HG02798 (cell line): ENCODE results near the gene TMIE.
"Not testable (repeated sequence)": the region's sequence is repeated elsewhere in the genome, so short reads cannot be mapped to it uniquely, and the experiment has no call there.

Experiments
- ATAC-seq: cut with Tn5 transposase; IDR thresholded peaks from one replicate; pipeline ENCODE4 v1.9.1; 2021; ENCODE audit warnings: mild to moderate bottlenecking; ENCODE audit not compliant: unreplicated experiment, poor library complexity

Gene TMIE

DNA sequence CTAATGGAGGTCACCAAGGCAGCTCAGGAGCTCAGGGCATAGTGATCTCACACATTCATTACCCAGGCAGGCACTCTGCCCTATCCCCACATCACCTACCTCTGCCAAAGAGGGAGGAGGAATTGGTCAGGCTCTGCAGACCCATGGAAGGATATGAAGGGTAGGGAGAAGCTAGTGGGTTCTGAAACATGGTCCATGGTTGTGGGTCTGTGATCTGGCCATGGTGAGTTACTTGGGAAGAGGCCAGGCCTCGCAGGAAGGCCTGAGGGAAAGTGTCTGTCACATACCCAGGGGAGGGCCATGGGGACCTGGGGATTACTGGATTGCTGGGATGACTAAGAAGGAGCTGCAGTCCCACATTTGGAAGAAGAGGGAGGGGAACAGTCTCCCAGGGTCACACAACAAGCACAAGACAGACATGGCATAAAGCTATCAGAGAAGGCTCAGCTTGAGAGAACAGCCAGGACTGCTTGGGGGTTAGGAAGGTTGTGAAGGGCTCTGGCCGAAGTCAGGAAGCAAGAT, 17.9 kb downstream of the TMIE start:
- ATAC-seq: no peak

DNA sequence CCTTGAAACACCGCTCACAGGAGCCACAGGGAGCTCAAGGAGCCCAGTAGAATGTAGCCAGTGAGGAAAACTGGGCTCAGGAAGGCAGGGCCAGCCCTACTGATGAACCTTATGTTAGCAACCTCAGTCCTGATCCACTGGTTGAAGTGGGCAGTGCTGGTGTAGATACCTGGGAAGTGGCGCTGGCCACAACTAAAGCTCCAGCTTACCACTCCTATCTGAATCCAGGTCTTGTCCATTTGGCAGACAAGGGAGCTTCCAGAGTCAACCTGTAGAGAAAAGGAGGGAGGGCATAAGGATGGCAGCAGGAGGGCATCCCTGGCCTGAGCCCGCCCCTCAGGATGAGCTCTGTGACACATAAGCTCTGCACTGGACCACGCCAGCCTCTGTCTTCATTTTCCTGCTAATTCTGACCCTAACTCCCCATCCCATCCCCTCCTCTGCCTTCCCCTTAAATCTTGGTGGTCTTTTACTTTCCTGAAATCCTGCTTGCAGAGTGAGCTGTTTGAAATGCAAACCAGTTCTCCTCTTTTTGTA, 18.6 kb downstream of the TMIE start:
- no peak for ATAC-seq

DNA sequence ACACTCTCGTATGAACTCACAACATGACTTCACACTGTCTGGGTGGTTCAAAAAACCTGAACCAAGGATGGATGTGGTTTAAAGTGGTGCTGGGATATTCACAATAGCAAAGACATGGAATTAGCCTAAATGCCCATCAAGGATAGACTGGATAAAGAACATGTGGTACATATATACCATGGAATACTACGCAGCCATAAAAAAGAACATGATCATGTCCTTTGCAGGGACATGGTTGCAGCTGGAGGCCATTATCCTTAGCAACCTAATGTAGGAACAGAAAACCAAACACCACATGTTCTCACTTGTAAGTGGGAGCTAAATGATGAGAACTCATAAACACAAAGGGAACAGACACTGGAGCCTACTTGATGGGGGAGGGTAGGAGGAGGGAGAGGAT, 19.8 kb downstream of the TMIE start:
- no peak for ATAC-seq

DNA sequence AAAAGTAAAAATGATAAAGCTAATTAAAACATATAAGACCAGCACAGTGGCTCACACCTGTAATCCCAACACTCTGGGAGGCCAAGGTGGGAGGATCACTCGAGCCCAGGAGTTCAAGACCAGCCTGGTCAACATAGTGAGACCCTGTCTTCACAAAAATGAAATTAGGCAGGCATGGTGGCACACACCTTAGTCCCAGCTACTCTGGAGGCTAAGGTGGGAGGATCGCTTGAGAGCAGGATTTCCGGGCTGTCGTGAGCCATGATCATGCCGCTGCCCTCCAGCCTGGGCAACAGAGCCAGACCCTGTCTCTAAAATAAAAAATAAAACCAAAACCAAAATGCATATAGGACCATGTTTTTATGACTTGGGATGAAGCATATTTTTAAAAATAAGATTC, 21.3 kb downstream of the TMIE start:
- ATAC-seq: no peak

DNA sequence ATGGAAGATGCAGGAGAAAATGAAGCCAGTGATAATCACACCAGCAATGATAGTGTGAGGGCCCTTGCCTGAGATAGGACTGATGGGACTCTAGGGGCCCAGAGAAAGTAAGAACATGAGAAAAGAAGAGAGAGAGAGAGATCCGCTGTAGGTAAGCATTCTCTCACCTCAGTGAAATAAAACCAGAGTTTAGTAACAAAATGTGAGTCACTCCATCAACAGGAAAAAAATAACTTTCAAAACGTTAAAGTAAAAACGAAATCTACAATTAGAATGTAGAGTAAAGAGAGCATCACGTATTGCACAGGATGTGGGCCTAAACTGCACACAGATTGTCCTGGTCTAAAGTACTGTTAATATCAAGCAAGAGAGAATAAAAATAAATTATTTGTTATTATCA, 23.2 kb downstream of the TMIE start:
- no peak for ATAC-seq

DNA sequence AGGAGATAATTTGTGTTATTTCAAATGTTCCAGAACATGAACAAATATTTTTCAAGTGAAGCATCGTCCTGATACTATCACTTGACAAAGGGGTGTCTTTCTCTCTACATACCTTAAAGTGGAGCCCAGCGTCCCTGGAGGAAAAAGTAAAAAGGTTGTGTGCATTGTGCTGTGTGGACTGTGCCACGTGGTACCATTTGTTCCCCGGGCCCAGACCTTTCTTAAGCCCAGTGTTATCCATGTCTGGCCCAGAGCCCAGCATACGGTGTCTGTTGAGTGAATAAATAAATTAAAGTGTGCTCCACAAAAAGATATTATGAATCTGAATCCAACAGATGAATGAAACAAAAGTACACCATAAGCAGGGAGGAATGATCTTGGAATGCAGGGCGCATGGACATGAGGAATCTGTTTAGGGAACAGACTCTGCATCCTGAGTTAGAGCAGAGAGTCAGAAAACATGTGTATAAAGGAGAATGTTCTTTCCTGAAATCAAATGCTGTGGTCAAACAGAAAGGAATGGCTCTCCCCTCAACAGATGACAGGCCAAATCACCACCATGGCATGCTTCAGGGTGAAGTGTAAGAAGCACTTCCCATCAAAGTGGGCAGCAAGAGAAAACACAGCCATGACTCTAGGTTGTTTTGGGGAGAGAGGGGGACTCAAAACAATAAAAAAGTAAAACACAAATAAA, 24.6 kb downstream of the TMIE start:
- ATAC-seq: no peak

DNA sequence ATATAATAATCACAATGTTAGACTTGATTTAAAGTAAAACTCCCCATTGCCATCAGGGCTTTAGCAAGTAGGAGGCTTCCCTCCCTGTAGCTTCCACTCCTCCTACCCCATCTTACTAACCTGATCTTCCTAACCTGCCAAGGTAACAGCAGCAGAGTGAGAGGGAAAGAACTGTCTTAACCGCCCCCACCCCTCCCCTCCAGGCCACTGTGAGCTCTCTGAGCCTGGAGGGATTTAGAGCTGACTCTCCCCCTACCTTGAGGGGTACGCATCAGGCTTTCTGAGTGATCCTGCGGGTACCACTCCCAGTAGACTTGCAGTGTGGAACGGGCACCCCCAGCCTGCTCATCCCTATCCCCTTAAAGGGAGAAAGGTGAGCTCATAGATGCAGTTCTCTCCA, 27.8 kb downstream of the TMIE start:
- no peak for ATAC-seq

DNA sequence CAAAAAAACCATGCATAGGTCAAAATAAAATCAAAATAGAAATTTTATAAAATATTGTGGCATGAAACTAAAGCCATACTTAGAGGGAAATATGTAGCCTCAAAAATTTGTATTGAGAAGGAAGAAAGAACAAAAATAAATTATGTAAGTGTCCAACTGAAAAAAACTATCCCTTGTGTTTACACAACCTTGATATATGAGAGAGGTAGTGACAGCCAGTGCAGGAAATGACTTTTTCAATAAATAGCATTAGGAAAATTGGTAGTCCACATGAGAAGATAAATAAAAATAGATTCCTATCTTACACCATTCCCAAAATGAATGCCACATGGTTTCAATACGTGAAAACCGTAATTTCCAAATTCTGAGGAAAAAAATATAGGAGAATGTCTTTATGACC, 29.6 kb downstream of the TMIE start:
- no peak for ATAC-seq

DNA sequence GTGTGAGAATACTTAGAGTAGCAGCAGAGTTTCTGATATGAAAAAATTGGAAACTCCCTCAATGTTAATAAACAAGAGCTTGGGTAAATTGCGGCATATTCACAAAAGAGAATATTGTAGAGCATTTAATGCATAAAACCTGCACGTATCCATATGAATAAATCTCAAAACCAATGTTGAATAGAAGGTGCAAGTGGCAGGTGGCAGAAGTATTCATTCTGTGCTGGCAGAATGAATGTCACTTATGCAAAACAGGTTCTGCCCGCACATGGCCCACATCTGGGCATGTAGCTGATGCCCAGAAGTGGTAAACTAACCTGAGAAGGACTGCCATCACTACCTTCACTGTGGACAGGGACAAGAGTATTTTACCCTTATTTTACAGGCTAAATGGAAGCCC, 30.6 kb downstream of the TMIE start:
- ATAC-seq: no peak

DNA sequence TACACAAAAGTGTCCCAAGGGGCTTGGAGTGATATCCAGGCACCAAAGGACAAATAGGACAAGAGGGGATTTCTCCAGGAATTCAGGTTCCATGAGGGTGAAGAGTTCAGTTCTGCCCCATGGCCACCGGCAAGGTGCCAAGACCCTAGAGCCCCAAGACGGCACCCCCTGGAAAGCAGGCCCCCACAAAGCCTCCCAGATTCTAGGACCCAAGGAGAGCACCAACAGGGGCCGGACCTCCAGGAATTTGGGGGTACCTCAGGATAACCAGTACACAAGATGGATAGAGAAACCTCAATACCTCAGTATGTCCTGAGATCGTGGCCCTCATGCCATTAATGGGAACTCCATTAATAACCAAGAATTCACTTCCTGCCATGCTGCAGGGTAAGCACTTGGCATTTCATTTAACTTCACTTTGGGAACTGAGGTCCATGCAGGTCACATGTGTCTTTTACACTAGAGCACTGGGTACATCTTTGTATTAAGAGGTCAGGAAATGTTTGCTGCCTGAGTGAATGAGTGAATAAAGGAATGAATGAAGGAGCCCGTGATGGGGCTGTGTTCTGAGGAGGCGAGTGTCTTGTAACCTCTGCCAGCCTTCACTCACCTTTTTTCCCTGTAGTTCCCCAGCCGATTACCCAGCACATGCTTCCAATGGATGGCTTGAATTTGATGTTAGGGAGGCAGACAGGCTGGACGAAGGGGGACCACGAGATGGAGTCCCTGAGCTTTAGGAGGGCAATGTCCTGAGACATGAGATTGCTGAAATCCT, 32.0 kb downstream of the TMIE start:
- ATAC-seq: no peak

DNA sequence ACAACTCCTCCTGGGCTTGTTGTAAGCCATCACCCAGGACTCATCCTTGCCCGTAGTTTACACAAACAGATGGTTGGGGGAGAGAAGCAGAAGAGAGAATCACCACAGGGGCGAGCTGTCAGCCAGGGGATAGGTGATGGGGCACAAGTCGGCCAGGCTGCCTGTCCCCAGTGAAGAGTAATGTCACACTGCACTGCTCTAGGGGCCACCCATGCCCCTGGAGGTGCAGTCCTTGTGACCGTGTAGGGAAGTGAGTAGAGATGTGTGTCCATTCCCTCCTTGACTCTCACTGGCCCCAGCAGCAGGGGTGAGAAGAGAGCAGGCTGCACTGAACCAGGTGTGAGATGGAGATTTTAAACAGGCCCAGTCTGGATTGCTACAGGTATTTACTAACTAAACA, 33.6 kb downstream of the TMIE start:
- no peak for ATAC-seq

DNA sequence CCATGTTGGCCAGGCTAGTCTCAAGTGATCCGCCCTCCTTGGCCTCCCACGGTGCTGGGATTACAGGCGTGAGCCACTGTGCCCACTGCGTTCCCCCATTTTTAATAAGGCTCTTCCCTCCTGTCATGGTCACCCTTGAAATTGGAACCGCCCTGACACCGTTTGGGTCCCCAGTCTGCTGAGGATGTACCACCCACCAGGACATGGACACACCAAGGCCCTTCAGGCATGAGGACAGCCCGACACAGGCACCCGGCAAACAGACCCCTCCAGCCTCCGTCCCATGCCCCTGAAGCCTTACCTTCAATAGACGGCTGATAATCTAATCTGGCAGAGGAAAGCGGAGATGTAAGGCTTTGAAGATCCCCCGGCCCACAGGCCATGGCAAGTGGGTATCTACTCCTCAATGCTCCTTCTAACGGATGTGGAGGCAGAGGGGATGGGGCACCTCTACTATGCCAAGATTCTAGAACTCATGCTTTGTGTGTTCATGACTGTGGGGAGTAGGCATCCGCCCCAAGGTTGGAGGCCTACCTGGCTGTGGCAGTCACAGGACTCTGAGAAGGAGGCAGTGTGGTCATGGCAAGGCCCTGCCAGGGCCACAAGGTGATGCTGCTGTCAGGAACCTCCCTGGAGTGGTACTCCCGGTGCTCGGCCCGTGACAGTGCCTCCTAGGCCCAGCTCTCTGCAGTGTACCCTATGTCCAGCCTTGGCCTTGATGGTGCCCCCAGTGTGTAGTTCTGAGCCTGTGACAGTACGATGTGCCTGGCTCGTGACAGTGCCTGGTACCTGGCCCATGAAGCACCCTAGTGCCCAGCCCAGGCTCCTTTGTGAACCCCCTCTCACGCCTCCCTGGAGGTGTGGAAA, 35.0 kb downstream of the TMIE start:
- no peak for ATAC-seq

DNA sequence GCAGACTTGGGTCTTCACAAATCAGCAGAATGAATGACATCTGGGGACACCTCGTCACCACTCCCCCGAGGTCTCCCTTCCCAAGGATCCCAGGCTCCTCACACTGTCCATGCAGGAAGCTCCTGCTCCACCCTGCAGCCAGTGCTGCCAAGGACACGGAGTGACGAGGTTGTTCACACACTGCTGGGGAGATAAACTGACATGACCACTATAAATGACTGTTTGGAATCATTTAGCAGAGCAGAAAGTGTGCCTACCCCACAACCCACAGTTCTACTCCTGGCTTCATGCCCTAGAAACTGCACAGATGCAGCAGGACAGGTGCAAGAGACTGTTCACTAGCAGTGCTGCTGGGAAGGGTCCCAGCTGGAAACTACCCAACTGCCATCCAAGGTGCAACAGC, 36.1 kb downstream of the TMIE start:
- ATAC-seq: no peak

DNA sequence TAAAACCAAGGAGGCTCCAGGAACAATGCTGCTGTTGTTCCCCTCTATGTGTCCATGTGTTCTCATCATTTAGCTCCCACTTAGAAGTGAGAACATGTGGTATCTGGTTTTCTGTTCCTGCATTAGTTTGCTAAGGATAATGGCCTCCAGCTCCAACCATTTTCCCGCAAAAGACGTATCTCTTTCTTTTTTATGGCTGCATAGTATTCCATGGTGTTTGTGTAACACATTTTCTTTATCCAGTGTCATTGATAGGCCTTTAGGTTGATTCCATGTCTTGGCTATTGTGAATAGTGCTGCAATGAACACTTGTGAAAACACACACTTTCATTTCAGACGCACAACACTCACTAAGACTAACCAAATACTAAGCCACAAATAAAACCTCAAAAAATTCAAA, 38.4 kb downstream of the TMIE start:
- ATAC-seq: not testable (repeated sequence)

DNA sequence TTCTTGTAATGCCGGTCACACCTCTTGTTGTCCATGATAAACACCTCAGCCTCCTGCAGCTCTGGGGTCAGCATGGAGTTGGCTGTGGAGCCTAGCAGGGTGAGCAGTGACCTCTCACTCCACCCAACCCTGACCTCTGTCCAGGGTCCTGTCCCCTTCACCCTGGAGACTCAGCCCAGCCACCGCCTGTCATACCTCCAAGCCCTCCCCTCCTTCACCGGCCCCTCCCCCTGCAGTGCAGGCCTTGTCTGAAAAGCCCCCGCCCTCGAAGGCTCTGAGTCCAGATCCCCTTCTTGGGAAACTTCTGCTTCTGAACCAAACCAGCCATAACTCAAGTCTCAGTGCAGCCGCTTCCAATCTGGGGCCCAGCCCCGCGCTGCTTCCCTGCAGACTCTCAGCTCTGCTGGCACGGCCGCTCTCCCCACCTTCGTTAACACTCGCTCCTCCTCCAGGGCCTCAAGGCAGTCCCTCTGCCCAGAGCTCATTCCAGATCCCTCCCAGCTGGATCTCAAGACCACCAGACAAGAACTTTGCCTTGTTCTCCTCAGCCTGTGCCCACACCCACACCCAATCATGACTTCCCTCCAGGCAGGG, 41.9 kb downstream of the TMIE start:
- no peak for ATAC-seq

DNA sequence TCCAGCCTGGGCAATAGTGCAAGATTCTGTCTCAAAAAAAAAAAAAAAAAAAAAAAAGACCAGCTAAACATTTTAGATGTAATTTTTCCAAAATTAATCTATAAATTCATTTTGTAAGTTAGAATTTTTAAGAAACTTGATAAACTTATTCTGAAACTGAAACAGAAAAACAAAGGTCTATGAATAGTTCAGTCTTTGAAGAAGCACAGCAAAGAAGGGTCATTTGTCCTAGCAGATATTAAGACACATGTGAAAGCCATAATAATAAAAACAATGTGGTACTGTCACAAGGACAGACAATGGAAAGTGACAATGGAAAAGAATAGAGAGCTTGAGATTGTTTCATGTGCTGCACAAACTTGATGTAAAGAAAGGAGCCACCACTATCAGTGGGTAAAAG, 45.5 kb downstream of the TMIE start:
- no peak for ATAC-seq

DNA sequence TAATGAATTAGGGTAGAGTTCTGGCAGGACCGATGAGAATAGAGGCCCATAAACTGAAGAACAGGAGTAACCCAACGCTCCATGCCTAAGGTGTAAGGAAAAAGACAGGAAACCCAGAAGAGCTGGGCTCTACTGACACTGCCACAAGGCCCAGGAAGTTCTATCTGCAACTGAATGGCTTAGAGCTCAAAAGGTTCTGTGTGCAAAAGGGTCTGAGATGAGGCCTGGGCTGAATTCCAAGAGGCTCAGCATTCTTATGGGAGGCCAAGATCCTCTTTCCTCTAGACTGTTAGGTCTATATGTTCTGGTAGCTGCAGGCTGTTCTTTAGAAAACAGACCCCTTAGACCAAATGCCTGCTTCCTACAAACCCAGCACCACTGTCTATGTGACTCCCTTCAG, 47.0 kb downstream of the TMIE start:
- ATAC-seq: no peak

DNA sequence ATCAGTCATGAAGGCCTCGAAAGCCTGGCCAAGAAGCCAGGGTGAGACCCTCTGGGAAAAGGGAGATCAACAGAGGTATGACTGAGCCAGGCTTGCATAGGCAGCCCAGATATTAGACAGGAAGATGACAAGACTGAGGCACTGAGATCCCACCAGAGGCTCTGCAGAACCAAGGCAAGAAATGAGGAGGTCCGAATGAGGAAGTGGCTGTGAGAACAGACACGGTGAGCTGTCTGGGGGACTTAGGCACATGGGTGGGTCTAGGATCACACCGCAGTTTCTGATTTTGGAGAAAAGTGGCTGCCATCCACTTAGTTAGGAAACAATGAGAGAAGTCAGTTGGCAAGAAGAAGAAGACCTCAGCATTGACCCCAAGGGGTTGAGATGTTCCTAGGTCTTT, 47.9 kb downstream of the TMIE start:
- no peak for ATAC-seq

DNA sequence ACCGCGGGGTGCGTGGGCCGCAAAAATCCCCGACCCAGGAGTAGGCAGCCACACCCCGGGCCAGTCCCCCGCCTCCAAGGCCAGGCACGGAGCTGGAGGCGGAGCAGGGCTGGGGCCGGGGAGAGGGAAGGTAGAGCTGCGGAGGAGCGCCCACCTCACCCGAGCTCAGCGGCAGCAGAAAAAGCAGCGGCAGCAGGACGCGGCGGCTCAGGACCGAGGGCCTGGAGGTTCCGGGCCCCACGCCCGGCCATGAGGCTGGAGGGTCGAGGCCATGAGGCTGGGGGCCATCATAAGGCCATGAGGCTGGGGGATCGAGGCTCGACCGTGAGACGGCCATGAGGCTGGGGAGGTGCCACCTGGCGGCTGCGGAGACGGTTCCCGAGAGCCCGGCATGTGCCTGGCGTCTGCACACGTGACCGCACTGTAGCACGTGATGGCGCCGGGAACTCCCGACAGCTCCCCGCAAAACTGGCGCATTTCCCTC, 49.4 kb downstream of the TMIE start:
- ATAC-seq: no peak

DNA sequence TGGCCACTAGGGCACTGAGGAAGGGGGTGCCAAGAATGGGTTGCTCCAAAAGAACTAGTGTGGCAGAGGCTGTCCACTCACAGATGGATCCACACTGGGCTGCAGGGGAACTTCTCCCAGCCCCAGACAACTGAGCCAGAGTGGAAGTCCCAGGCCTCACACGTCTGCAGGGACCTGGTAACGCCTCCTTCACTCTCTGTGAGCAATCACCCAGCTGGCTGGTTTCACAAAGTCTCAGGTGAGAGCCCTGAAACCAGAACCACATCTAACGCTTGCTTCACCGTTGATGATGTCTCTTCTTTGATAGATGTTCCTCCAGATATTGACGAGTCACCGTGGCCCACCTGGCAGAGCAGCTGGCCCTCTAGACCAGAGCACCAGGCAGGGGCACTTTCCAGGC, 51.9 kb downstream of the TMIE start:
- peak; percentile 60 for ATAC-seq
